Measurements from ENCODE around the gene ENPP4. TPM values are rescaled to one million over a fixed set of nuclear protein-coding genes. Genes with fewer than 3 reads are reported as not detected.
"Not testable (repeated sequence)": the region's sequence is repeated elsewhere in the genome, so short reads cannot be mapped to it uniquely, and the experiment has no call there.

The ENPP4 gene
- total and polyA plus RNA-seq, 2 of the 4 experiments (the other 2 are of a cell fraction), result under 0.01 to 0.03 TPM

DNA sequence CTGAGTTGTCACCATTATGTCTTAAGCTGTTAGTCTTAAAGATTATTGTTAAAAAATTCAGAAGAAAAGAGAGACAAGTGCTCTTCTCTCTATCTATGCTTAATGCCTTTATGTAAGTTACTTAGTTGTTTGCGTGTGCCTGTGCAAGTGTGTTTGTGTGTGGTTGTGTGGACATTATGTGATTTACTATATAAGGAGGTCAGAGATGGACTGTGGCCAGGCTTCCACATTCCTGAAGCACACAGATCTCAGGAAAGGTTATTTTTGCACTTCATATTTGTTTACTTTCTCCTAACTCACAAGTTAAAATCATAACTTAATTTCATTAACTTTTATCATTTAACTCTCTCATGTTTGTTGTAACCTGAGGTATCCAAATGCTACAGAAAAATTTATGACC is 14.5 kb downstream of the ENPP4 start:
- Histone ChIP-seq H4K8ac (ENCODE audit: low read depth in 2 of 2, low read length in 2 of 2) (no peak overlapping the region), H4K91ac (ENCODE audit: insufficient read depth, low read depth, low read length) (no peak overlapping the region), H2BK5ac (ENCODE audit: low read depth, low read length, poor library complexity, severe bottlenecking) (no peak overlapping the region), H3K9me3 (ENCODE audit: control insufficient read depth, insufficient read depth, low read length) (no peaks in the 10 kb centered on the region), H2AK5ac (ENCODE audit: low read depth, low read length) (no peak overlapping the region), H3K79me1 (ENCODE audit: low read depth in 1 of 2, low read length in 2 of 2) (no peaks in the 10 kb centered on the region), H3K23ac (ENCODE audit: low read depth, low read length) (no peak overlapping the region), H2AK9ac (replicated peaks; ENCODE audit: low read depth, low read length, poor library complexity) (no peak overlapping the region), H3K9me1 (ENCODE audit: insufficient read depth, low read length) (no peaks in the 10 kb centered on the region), H3K4me1 (ENCODE audit: control insufficient read depth, insufficient read depth, low read length) (no peaks in the 10 kb centered on the region), H3K27ac (ENCODE audit: insufficient read depth, low read length) (no peak overlapping the region), H3K36me3 (ENCODE audit: control insufficient read depth, insufficient read depth, low read length) (no peaks in the 10 kb centered on the region), H4K5ac (ENCODE audit: low read depth, low read length) (no peak overlapping the region), H2AFZ (replicated peaks; ENCODE audit: low read length, poor library complexity) (no peak overlapping the region), H3K4me3 (ENCODE audit: insufficient read depth, low read depth, low read length) (no peak overlapping the region), H3K27me3 (ENCODE audit: control insufficient read depth, insufficient read depth, low read length) (no peaks in the 10 kb centered on the region), H4K20me1 (ENCODE audit: insufficient read depth, low read length) (no peaks in the 10 kb centered on the region), H2BK20ac (ENCODE audit: low read depth, low read length) (no peak overlapping the region), H3K18ac (ENCODE audit: low read depth, low read length) (no peak overlapping the region), H2BK15ac (ENCODE audit: low read depth, low read length) (no peak overlapping the region), H3K4me2 (ENCODE audit: low read depth, low read length) (no peak overlapping the region), H2BK120ac (ENCODE audit: low read depth, low read length) (no peak overlapping the region), H3K4ac (ENCODE audit: low read depth, low read length) (no peak overlapping the region), H3K14ac (replicated peaks; ENCODE audit: low read depth, low read length) (no peak overlapping the region), H3K9ac (ENCODE audit: low read depth, low read length) (no peak overlapping the region), H3K56ac (ENCODE audit: extremely low read depth, insufficient read depth, low read length) (no peak overlapping the region)
- WGBS, 2 experiments (ENCODE audit: extremely low coverage in 2 of 2, insufficient read length in 1 of 2), result no CpG with 5 or more reads among the region's 1 CpG
- BruUV-seq (replicated peaks), result no TSS peak
- intact Hi-C loops (cut with micrococcal nuclease), result no loop called here
- dilution Hi-C loops (cut with HindIII; ENCODE audit: low sequenced_read_pairs, unreplicated experiment), result no loop called here
- ATAC-seq (ENCODE audit: low read depth) (no peak), DNase-seq (no peak)
- TF ChIP-seq, protein P1, sequence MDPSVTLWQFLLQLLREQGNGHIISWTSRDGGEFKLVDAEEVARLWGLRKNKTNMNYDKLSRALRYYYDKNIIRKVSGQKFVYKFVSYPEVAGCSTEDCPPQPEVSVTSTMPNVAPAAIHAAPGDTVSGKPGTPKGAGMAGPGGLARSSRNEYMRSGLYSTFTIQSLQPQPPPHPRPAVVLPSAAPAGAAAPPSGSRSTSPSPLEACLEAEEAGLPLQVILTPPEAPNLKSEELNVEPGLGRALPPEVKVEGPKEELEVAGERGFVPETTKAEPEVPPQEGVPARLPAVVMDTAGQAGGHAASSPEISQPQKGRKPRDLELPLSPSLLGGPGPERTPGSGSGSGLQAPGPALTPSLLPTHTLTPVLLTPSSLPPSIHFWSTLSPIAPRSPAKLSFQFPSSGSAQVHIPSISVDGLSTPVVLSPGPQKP (IDR thresholded peaks at IDR 0.05; ENCODE audit: borderline replicate concordance, low read depth, low read length), result no peak
- no peak for TF ChIP-seq CHD1 (IDR thresholded peaks at IDR 0.05; ENCODE audit: low read depth, low read length)
- no peak for TF ChIP-seq MXI1 (IDR thresholded peaks at IDR 0.05; ENCODE audit: borderline replicate concordance, low read depth, low read length)
- TF ChIP-seq RAD21 (IDR thresholded peaks at IDR 0.05; ENCODE audit: low read length), result no peak
- TF ChIP-seq SMC3 (IDR thresholded peaks at IDR 0.05; ENCODE audit: low read depth, low read length), result no peak
- TF ChIP-seq CEBPB (IDR thresholded peaks at IDR 0.05; ENCODE audit: low read depth, low read length), result no peak
- no peak for TF ChIP-seq BHLHE40 (IDR thresholded peaks at IDR 0.05; ENCODE audit: low read depth, low read length)
- no peak for TF ChIP-seq NFE2L2 (IDR thresholded peaks at IDR 0.05; ENCODE audit: low read depth, low read length)
- no peak for TF ChIP-seq RFX5 (IDR thresholded peaks at IDR 0.05; ENCODE audit: low read depth, low read length)
- POLR2A ChIA-PET (ENCODE audit: unreplicated experiment), result no interaction called here
- CTCF ChIA-PET, result no interaction called here
- in situ Hi-C loops (cut with MboI; ENCODE audit: low sequenced_read_pairs), result no loop called here

DNA sequence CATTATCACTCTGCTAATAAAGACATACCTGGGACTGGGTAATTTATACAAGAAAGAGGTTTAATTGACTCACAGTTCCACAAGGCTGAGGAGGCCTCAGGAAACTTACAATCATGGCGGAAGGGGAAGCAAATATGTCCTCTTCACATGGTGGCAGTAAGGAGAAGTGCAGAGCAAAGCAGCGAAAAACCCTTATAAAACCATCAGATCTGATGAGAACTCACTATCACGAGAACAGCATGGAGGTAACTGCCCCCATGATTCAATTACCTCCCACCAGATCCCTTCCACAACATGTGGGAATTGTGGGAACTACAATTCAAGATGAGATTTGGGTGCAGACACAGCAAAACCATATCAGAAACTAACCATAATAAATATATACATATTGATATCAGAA is 19.3 kb downstream of the ENPP4 start:
- H3K4me3 ChIP-seq (ENCODE audit: insufficient read depth, low read depth, low read length); DNase-seq; H4K20me1 ChIP-seq (ENCODE audit: insufficient read depth, low read length); H3K23ac ChIP-seq (ENCODE audit: low read depth, low read length); H3K9ac ChIP-seq (ENCODE audit: low read depth, low read length); H4K5ac ChIP-seq (ENCODE audit: low read depth, low read length); H2BK15ac ChIP-seq (ENCODE audit: low read depth, low read length); ATAC-seq (ENCODE audit: low read depth); H3K4ac ChIP-seq (ENCODE audit: low read depth, low read length); H2AK9ac ChIP-seq (replicated peaks; ENCODE audit: low read depth, low read length, poor library complexity); H3K27ac ChIP-seq (ENCODE audit: insufficient read depth, low read length); H3K36me3 ChIP-seq (ENCODE audit: control insufficient read depth, insufficient read depth, low read length); H2BK5ac ChIP-seq (ENCODE audit: low read depth, low read length, poor library complexity, severe bottlenecking); POLR2A ChIA-PET (ENCODE audit: unreplicated experiment); BruUV-seq (replicated peaks); H2BK120ac ChIP-seq (ENCODE audit: low read depth, low read length); H3K27me3 ChIP-seq (ENCODE audit: control insufficient read depth, insufficient read depth, low read length); in situ Hi-C loops (cut with MboI; ENCODE audit: low sequenced_read_pairs); H3K4me1 ChIP-seq (ENCODE audit: control insufficient read depth, insufficient read depth, low read length); CTCF ChIA-PET; H3K18ac ChIP-seq (ENCODE audit: low read depth, low read length); H2AFZ ChIP-seq (replicated peaks; ENCODE audit: low read length, poor library complexity); H4K8ac ChIP-seq (ENCODE audit: low read depth in 2 of 2, low read length in 2 of 2); dilution Hi-C loops (cut with HindIII; ENCODE audit: low sequenced_read_pairs, unreplicated experiment); H2BK20ac ChIP-seq (ENCODE audit: low read depth, low read length); H2AK5ac ChIP-seq (ENCODE audit: low read depth, low read length); H3K4me2 ChIP-seq (ENCODE audit: low read depth, low read length); H4K91ac ChIP-seq (ENCODE audit: insufficient read depth, low read depth, low read length); H3K56ac ChIP-seq (ENCODE audit: extremely low read depth, insufficient read depth, low read length); H3K9me1 ChIP-seq (ENCODE audit: insufficient read depth, low read length); H3K9me3 ChIP-seq (ENCODE audit: control insufficient read depth, insufficient read depth, low read length); H3K14ac ChIP-seq (replicated peaks; ENCODE audit: low read depth, low read length); intact Hi-C loops (cut with micrococcal nuclease); H3K79me1 ChIP-seq (ENCODE audit: low read depth in 1 of 2, low read length in 2 of 2): not testable (repeated sequence)
- no CpG with 5 or more reads among the region's 3 CpGs for WGBS, 2 experiments (ENCODE audit: extremely low coverage in 2 of 2, insufficient read length in 1 of 2)

All from IMR-90 (cell line).